ENCODE data around the gene FILIP1L. TPM values are rescaled to one million over a fixed set of nuclear protein-coding genes. Genes with fewer than 3 reads are reported as not detected.

The FILIP1L gene
- polyA plus RNA-seq, 4 donors = 17.6 to 24.4 (median 22.2) TPM

GRCh38 chr3:100047455-100048141, 66.7 kb downstream of the FILIP1L start:
- no peak for DNase-seq (ENCODE audit: low read depth in 4 of 4, low spot score in 3 of 4)

- no peak for DNase-seq (ENCODE audit: low read depth in 4 of 4, low spot score in 3 of 4)
Observed at GRCh38 chr3:100046986-100047385, 67.3 kb downstream of the FILIP1L start.

GRCh38 chr3:100045696-100046095, 68.6 kb downstream of the FILIP1L start:
- no peak for DNase-seq (ENCODE audit: low read depth in 4 of 4, low spot score in 3 of 4)

GRCh38 chr3:100044369-100044768, 69.9 kb downstream of the FILIP1L start:
- DNase-seq (ENCODE audit: low read depth in 4 of 4, low spot score in 3 of 4) = no peak

GRCh38 chr3:100043271-100043670, 71.0 kb downstream of the FILIP1L start:
- DNase-seq (ENCODE audit: low read depth in 4 of 4, low spot score in 3 of 4) = no peak

- no peak for DNase-seq (ENCODE audit: low read depth in 4 of 4, low spot score in 3 of 4)
Observed at GRCh38 chr3:100042166-100042981, 71.9 kb downstream of the FILIP1L start.

GRCh38 chr3:100041328-100041749, 73.0 kb downstream of the FILIP1L start:
- DNase-seq (ENCODE audit: low read depth in 4 of 4, low spot score in 3 of 4) = peak in 2 of 4 donors; percentile 35 to 56

GRCh38 chr3:100040451-100041225, 73.7 kb downstream of the FILIP1L start:
- DNase-seq (ENCODE audit: low read depth in 4 of 4, low spot score in 3 of 4) = no peak

GRCh38 chr3:100039075-100039474, 75.2 kb downstream of the FILIP1L start:
- no peak for DNase-seq (ENCODE audit: low read depth in 4 of 4, low spot score in 3 of 4)

GRCh38 chr3:100033903-100034471, 80.3 kb downstream of the FILIP1L start:
- DNase-seq (ENCODE audit: low read depth in 4 of 4, low spot score in 3 of 4) = no peak

GRCh38 chr3:100033184-100033583, 81.1 kb downstream of the FILIP1L start:
- no peak for DNase-seq (ENCODE audit: low read depth in 4 of 4, low spot score in 3 of 4)

GRCh38 chr3:100032243-100032642, 82.1 kb downstream of the FILIP1L start:
- no peak for DNase-seq (ENCODE audit: low read depth in 4 of 4, low spot score in 3 of 4)

- DNase-seq (ENCODE audit: low read depth in 4 of 4, low spot score in 3 of 4) = no peak
Observed at GRCh38 chr3:100030914-100031425, 83.3 kb downstream of the FILIP1L start.

GRCh38 chr3:100030346-100030745, 84.0 kb downstream of the FILIP1L start:
- no peak for DNase-seq (ENCODE audit: low read depth in 4 of 4, low spot score in 3 of 4)

- DNase-seq (ENCODE audit: low read depth in 4 of 4, low spot score in 3 of 4) = no peak
Observed at GRCh38 chr3:100029689-100030088, 84.6 kb downstream of the FILIP1L start.

GRCh38 chr3:100029052-100029451, 85.2 kb downstream of the FILIP1L start:
- DNase-seq (ENCODE audit: low read depth in 4 of 4, low spot score in 3 of 4) = no peak

- no peak for DNase-seq (ENCODE audit: low read depth in 4 of 4, low spot score in 3 of 4)
Observed at GRCh38 chr3:100027321-100027720, 87.0 kb downstream of the FILIP1L start.

GRCh38 chr3:100024520-100025303, 89.6 kb downstream of the FILIP1L start:
- DNase-seq (ENCODE audit: low read depth in 4 of 4, low spot score in 3 of 4) = no peak

GRCh38 chr3:100023595-100023994, 90.7 kb downstream of the FILIP1L start:
- DNase-seq (ENCODE audit: low read depth in 4 of 4, low spot score in 3 of 4) = no peak

GRCh38 chr3:100023150-100023549, 91.2 kb downstream of the FILIP1L start:
- no peak for DNase-seq (ENCODE audit: low read depth in 4 of 4, low spot score in 3 of 4)

All from right renal pelvis (tissue), 4 donors.